DMS153 treated with DMSO at 0.1 percent for 48 hours (cell line): ENCODE data around the gene GNAT1.
A peak's percentile ranks its signal among the peaks of the same experiment; 100 is the strongest.

Source experiments
- DNase-seq: peaks from one replicate; lab custom pipeline; 2025; ENCODE audit not compliant: unreplicated experiment; lab: John Stamatoyannopoulos, UW

The GNAT1 gene

GRCh38 chr3:50190936-50191660 is at the start of gene GNAT1:
TSS of gene GNAT1 (plus strand) at chr3:50191610. CDS start at chr3:50191726, 116 bp downstream.
- no peak for DNase-seq

DNA sequence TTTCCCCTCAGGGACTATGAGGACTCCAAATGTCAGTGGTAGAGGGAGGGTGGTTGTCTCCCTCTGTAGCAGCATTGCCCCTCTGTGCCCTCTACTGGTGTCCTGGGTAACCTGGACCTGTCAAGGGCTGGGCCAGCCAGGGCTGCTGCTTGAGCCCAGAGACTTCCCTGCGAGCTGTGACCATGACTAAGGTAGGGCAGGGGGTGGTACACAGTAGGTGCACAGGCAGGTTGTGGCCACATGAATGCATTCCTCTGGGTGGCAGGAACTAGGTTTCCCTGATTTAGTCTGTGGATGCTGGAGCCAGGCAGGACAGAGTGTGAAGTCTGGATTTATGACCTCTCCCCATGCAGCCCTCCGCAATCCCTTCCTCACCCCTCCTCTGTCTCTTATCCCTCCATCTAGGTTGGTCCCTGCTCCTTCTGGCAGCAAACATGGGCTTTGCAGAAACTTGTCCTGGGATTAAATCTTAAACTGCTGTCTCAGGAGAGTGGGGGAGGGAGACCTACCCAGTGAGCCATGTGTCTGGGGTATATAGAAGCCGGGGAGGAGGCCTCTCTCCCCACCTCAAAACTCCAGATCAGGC is 45.0 kb upstream of the GNAT1 start:
- no peak for DNase-seq

- DNase-seq: no peak
These were observed 44.4 kb upstream of the GNAT1 start for GRCh38 chr3:50147016-50147415.

- no peak for DNase-seq
These were observed 44.0 kb upstream of the GNAT1 start for GRCh38 chr3:50147447-50147846.

DNA sequence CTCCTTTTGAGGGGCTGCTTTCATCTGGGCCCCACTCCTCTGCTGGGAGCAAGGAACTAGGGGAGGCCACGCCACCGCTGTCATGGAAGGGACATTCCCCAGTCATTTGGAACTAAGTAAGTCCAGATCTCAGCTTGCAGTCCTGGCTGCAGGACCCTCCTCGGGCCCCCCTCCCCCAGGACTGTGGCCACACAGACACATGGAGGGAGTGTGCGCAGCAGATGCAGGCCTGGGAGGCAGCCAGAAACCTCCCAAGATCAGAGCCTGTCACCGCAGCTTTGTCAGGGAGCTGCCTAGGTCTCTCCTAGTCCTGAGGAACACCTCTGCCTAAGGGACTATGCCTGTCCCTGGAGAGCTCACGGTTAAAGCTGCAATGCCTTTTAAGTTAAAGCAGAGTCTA is 43.5 kb upstream of the GNAT1 start:
- DNase-seq: no peak

DNA sequence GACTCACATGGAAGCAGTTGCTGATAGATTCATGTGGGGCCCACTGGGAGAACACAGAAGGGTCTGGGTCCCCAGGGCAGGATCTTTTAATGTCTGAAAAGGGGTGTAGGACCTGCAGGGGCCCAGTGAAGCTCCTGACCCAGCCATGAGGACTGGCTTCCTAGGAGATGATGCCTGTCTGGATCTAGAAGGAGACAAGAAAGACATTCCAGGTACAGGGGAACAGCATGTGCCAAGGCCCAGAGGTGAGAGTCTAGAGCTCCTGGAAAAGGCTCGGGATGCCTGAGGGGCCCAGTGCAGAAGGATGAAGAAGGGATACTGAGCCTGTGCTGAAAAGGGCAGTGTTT is 41.0 kb upstream of the GNAT1 start:
- DNase-seq: no peak

- no peak for DNase-seq
These were observed 40.3 kb upstream of the GNAT1 start for GRCh38 chr3:50150863-50151686.

DNA sequence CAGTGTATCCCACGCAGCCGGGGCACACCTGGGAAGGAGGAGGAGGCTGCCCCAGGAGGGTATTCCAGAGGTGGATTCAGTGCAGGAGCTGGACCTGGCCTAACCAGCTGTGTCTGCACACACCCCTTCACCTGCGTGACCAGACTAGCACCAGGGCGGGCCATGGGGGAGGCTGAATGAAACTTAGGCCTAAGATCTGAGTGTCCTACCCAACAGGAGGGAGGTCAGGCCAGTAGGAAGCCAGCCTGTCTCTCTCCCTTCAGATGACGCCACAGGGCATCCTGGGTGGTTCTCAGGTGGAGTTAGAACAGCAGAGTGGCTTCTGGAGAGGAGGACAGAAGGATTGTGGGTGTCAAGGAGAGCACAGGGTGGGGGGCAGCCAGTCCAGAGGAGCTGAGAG is 39.7 kb upstream of the GNAT1 start:
- DNase-seq: no peak

DNA sequence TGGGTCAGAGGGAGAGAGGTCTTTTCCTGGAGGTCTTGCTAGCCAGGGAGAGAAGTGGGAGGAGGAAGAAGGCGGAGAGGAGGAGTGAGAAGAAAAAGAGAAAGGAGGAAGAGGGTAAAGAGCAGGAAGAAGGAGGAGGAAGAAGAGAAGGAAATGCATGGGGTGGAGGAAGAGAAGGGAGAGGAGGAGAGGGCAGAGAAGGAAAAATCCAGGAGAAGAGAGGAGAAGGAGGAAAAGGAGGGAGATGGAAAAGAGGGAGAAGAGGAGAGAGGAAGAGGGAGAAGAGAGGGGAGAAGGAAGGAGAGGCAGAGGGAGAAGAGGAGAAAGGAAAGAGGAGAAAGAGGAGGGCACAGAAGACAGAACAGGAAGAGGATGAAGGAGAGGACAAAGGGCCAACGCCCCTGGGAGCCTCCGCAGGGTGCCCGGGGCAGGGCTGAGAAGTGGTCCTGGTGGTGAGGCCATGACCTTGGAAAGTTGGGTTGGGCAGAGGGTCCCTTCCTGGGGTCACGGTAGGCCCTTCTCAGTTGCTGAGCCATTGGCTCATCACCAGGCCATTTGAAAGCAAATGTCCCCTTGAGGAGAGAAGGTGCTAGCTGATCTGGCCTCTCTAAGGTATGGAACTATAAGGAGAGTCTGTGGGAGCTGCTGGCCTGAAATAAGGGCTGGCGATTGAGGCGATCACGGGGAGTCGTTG is 37.5 kb upstream of the GNAT1 start:
- DNase-seq: no peak

GRCh38 chr3:50154476-50154839 is 37.0 kb upstream of the GNAT1 start:
- DNase-seq: no peak

- DNase-seq: peak; percentile 17
These were observed 36.4 kb upstream of the GNAT1 start, which contains the start of gene SEMA3F for GRCh38 chr3:50154840-50155490. TSS of gene SEMA3F (plus strand) at chr3:50155324. CDS start at chr3:50159623, 4,299 bp downstream.

DNA sequence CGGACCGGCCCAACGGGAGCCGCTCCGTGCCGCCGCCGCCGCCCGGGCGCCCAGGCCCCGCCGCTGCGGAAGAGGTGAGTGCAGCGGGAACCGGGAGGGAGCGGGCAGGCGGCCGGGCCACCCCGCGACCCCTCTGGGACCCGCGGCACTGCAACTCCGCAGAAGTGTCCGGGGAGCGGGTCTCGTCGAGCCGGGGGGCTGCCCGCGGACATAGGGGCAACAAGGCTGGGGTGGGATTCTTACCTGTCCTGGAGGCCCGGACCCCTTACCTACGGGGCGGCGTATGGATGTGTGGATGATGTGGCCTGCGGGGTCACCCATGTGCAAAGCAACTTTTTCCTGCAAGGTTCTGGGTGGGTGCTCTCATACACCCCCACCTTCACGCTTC is 35.9 kb upstream of the GNAT1 start:
- DNase-seq: no peak

DNA sequence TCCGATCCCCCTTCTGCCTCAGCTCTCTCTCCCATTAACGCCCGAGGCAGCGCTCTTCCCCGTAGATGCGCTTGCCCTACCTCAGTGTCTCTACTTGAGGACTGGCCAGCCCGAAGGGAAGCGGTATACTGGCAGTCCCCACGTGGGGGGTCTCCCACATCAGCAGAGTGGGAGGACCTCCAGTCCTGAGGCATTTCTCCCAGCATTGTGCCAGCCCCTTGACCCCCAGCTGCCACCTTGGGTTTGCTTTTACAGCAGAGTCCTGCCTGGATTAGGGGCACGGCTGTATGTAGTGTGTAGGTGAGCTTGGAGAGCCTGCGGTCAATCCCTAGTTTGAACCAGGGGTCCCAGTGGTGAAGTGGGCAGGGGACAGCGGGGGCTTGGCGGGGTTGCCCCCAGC is 35.5 kb upstream of the GNAT1 start:
- DNase-seq: no peak

DNA sequence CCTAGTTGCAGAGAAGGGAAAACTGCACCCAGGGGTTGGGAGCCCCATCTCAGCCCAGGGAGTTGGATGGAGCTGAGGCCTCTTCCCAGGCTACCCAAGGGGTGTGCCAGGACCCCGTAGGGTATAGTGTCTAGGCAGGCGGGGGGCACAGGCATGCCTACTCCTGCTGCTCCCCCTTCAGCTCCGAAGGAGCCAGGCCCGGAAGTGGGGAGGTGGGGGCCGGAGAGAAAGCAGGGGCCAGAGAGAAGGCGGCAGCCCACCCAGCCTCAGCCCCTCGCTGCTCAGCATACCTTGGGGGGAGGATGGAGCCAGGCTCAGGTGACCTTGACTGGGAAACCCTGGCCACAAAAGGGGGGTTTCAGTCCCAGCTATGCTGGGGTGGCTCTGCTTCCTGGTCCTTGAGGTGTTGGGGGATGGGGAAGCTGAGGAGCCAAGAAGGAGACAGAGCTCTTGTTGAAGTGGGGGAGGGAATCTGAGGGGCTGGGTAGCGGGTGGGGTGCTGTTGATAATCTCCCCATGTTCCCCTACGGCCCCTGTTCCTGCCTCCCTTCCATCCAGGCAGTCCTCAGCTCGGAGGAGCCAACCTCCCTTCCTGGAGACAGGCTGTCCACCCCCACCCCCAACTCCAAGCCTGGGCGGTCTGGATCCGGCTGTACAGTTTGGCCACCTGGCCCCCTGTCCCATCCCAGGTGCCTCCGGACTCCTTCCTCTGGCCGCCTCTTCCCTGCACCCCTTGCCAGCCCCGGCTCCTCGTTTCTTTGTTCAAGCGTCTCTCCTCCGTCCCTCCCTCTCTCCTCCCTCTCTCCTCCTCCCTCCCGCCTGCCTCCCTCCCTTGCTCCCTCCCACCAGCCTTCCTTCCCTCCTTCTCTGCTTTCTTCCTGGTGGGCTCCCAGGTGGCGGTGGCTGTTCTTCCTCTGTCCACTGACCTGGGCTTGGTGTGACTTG is 34.6 kb upstream of the GNAT1 start:
- no peak for DNase-seq

GRCh38 chr3:50157827-50158529 is 33.4 kb upstream of the GNAT1 start:
- DNase-seq: no peak

- no peak for DNase-seq
These were observed 32.8 kb upstream of the GNAT1 start for GRCh38 chr3:50158530-50159146.

DNA sequence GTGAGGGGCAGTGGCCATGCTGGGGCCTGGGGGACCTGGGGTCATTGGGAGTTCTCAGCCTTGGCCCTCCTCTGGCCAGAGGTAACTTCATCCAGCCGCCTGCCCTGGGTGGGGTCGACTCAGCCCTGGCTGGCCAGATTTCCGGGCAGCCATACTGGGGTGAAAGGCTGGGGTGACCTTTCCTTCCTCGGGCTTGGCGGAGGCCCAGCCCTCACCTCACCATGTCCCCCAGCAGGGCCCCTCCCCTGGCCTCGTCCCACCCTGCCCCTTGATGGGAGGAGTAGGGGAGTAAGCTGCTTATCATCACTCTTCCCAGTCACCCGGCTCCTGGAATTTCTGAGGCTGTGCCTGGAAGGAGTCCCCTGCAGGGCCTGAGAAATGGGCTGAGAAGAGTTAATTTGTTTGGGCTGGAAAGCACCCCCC is 30.8 kb upstream of the GNAT1 start:
- DNase-seq: no peak

DNA sequence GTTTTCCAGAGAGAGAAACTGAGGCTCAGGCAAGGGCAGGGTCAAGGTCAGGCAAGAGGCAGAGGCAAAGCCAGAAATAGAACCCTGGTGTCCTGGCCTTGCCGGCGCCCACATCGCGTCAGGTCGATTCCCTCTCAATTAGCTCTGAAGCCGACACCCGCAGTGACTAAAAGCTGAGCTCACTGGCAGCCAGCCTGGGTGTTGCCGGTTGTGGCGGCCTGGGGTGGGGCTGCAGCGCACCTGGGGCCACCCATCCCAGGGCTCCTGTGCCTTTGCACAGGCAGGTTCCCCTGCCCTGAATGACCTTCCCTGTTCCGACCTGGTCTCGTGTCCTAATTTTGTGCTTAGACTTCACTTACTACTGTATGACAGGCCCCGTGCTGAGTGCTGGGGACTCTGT is 30.1 kb upstream of the GNAT1 start:
- DNase-seq: no peak
